GM18861 (cell line): ENCODE data around the gene ATOH1.

Experiments used
- ATAC-seq: cut with Tn5 transposase; IDR thresholded peaks from one replicate; pipeline ENCODE4 v1.9.1; 2021; ENCODE audit not compliant: unreplicated experiment

ATOH1 gene

GRCh38 chr4:93834249-93835066, 5.9 kb downstream of the ATOH1 start:
- ATAC-seq: no peak

GRCh38 chr4:93835929-93836328, 7.4 kb downstream of the ATOH1 start:
- ATAC-seq: no peak

- ATAC-seq: no peak
These were observed 11.2 kb downstream of the ATOH1 start for GRCh38 chr4:93839704-93840103.

GRCh38 chr4:93841803-93842345, 13.3 kb downstream of the ATOH1 start:
- peak; percentile 72 for ATAC-seq

- ATAC-seq: peak; percentile 77
These were observed 14.2 kb downstream of the ATOH1 start for GRCh38 chr4:93842601-93843252.

- ATAC-seq: no peak
These were observed 15.2 kb downstream of the ATOH1 start for GRCh38 chr4:93843772-93844171.

- ATAC-seq: no peak
These were observed 24.1 kb downstream of the ATOH1 start for GRCh38 chr4:93852680-93853079.

GRCh38 chr4:93855926-93856325, 27.4 kb downstream of the ATOH1 start:
- no peak for ATAC-seq

- ATAC-seq: no peak
These were observed 37.1 kb downstream of the ATOH1 start for GRCh38 chr4:93865650-93866049.

GRCh38 chr4:93867416-93868001, 39.0 kb downstream of the ATOH1 start:
- ATAC-seq: no peak

- peak; percentile 51 for ATAC-seq
These were observed 42.4 kb downstream of the ATOH1 start for GRCh38 chr4:93870876-93871458.

GRCh38 chr4:93876754-93877153, 48.2 kb downstream of the ATOH1 start:
- no peak for ATAC-seq

GRCh38 chr4:93878566-93878965, 50.0 kb downstream of the ATOH1 start:
- peak; percentile 50 for ATAC-seq

GRCh38 chr4:93879919-93880318, 51.4 kb downstream of the ATOH1 start:
- peak; percentile 91 for ATAC-seq
